GM21381 (cell line): ENCODE measurements around the gene RHBDL3.
"Not testable (repeated sequence)": the region's sequence is repeated elsewhere in the genome, so short reads cannot be mapped to it uniquely, and the experiment has no call there.

Source experiments
- ATAC-seq: cut with Tn5 transposase; IDR thresholded peaks from one replicate; pipeline ENCODE4 v1.9.1; 2021; ENCODE audit warnings: mild to moderate bottlenecking, moderate library complexity; ENCODE audit not compliant: unreplicated experiment

Gene RHBDL3

GRCh38 chr17:32265192-32265923 is at the start of gene RHBDL3:
TSS of gene RHBDL3 (plus strand) at chr17:32265832. CDS start at chr17:32266190, 358 bp downstream.
- ATAC-seq, result no peak

- ATAC-seq, result no peak
Measured at GRCh38 chr17:32222621-32223020, 43.0 kb upstream of the RHBDL3 start.

DNA sequence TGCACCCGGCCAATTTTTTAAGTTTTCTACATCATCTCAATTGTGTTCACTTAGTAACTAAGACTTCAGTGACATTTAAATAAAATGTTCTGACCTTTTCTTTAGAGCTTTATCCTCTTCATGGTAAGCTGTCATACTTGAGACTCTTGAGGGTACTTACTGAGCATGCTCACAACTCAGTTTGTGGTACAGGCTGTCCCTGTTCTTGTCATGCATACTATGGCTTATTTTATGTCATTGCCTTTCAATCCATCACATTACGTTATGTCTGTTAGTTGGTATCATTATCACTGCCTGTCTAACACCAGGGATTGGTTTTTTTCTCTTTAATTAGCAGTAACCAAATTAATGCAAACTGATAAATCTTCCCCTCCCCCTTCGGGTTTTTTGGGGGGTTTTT is 41.9 kb upstream of the RHBDL3 start:
- ATAC-seq, result no peak

DNA sequence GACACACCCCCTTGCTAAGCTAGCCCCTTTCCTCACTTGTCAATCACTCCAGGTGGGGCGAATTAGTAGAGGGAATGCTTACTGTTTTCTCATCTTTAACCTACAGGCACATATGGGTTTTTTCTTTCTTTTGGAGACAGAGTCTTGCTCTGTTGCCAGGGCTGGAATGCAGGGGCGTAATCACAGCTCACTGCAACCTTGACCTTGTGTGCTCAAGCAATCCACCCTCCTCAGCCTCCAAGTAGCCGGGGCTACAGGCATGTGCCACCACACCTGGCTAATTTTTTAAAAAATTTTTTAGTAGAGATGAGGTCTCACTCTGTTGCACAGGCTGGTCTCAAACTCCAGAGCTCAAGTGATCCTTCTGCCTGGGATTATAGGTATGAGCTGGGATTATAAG is 38.7 kb upstream of the RHBDL3 start:
- ATAC-seq, result no peak

DNA sequence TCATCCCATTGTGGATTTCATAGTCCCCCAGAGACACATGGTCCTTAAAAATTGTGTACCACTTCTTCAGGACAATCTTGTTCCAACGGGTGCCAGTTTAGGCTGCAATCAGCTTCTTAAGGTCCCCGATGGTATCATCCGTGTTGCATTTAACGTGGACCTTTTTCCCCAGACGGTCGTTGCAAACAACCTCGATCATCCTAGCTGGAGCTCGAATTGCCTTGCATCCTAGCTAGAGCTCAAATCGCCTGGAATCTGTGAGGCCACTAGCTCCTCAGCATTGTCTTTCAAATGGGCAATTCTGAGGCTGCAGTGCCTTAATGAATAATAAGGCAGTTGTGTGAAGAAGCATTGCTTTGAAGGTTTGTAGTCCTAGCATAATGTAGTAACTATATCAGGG is 37.7 kb upstream of the RHBDL3 start:
- no peak for ATAC-seq

- ATAC-seq, result no peak
Measured at GRCh38 chr17:32235588-32235987, 30.0 kb upstream of the RHBDL3 start.

DNA sequence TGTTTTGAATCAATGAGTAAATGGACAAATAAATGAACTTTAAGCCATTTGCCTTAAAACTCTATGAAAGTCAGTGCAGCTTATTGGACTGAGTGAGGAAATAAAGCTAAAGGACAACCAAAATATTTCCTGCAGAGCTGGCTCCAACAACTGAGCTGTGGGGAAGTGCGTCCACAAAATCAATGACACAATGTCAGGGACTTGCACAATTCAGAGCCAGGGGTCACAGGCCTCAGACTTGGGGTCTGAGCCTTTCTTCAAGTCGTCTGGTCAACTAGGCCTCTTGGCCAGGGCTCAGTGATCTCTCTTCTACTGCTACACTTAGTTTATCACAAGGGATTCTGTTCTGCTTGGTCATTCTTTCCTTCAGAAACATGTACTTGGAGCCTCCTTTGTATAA is 26.2 kb upstream of the RHBDL3 start:
- no peak for ATAC-seq

DNA sequence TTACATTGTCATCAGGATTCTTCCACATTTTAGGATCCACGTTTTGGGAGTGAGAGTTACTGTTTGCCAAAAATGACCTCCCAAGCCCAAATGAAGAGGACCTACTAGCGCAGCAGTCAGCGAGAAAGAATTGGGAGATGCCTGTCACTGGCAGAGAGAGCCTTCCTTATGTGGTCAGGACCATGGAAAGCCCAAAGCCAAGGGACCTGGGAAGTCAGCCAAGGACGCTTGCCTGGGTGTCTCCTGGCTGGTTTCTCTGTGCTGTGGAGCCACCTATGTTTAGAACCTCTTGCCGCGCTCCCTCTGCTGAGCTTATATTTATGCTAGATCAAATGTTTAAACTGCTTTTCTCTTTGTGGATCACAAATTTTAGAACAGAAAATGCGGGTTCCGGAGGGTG is 24.9 kb upstream of the RHBDL3 start:
- no peak for ATAC-seq

DNA sequence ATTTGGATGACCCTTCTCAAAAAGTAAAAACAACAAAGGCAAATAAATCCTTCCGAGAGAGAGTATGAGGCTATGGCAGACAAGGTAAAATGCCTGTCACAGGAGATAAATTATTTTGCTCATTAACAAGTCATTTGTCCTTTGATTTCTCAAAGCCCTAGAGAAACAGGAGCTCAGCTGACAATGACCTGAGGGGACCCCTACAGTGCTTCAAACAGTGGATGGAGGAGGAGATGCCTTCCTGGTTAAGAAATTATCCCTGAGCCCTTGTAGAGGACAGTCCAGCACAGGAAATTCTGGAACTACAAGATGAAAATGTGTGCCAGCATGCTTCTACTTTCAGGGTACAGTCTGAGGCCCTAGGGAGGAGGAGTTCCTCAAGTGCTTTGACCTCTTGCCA is 24.0 kb upstream of the RHBDL3 start:
- ATAC-seq, result no peak

DNA sequence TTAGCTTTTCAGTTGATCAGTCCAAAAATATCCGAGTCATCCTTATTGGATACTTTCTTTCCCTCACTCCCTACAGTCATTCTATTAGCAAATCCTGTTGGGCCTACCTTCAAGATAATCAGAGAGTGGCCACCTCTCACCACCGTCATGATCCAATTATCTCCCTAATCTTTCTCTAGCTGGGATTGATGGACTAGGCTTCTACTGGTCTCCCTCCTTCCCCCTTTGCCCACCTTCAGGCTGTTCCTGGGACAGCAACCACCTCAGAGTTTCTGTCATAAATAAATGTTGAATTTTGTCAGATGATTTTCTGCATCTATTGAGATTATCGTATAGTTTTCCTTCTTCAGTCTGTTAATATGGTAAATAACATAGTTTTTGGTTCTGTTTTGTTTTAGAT is 16.2 kb upstream of the RHBDL3 start:
- ATAC-seq, result no peak

- ATAC-seq, result no peak
Measured at GRCh38 chr17:32253117-32253611, 12.5 kb upstream of the RHBDL3 start.

- ATAC-seq, result no peak
Measured at GRCh38 chr17:32256012-32256700, 9.5 kb upstream of the RHBDL3 start.

DNA sequence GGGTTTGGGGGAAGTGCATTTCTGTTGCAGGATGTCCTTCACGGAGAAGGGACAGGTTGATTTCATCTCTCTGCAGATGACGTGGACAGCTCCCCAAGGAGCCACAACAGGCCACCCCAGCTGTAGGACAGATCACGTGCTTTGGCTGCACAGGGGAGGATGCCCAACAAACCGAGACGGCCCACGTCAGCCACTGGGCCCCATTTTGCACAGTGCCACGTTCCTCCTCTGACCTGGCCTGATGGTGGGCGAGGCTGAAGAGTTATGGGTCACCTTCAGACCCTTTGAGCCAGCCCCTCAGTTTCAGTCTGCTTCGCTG is 9.0 kb upstream of the RHBDL3 start:
- ATAC-seq, result no peak

DNA sequence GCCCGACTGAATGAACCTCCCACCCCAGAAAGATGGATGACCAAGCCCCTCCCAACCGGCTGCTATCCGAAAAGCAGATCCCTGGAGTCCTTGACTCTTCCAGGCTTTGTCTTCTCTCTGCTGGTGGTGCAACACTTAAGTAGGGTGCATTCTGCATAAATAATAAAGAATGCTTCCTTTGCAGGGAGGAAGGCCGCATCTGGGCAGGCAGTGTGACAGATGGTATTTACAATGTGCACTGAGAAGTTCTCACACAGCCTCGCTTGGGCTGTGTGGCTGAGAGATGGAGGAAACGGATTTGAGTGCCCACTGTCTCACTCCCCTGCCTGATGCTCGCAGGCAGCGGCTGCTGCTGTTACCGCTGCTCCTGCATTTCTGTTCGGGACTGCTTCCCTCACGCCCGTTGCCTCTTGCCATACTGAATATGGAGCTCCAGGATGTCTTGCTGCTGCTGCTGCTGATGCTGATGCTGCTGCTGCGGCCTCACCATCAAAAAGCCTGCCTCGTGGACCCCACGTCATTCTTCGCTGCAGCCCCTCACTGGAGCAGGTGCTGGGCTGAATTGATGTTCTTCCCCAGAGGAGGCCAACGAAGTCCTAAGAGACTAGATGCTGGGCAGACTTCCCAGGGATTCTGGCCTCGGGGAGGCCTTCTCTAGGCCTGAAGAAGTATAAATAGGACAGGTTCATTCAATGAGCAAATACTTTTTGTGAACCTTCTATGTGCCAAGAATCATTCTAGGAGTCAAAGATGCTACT is 7.1 kb upstream of the RHBDL3 start:
- no peak for ATAC-seq

GRCh38 chr17:32259586-32259985 is 6.0 kb upstream of the RHBDL3 start:
- ATAC-seq, result no peak

- ATAC-seq, result no peak
Measured at GRCh38 chr17:32261417-32261736, 4.3 kb upstream of the RHBDL3 start.

DNA sequence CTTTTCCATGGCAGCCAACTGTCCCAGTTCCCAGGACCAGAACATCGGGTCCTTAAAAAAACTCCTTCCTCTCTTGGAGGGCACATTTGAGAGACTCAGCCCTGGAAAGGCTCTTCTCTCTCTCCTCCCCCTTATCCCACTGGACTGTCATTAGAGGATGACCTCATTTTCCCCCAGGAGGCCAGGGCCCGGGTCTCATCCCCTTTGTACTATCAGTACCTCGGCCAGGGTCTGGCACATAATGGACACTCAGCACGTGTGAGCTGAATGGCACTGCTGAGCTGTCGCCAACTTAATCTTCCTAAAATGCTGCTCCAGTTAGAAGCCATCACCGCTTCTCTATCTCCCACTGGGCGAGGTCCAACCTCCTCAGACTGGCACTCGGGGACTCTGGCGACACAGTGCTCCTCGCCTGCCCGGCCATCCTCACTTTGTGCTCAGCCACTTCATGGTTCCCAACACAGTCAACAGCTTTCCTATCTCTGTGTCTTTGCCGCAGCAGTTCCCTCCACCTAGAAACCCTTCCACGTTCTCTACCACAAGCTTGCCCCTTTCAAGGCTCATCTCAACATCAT is 3.6 kb upstream of the RHBDL3 start:
- ATAC-seq, result no peak

GRCh38 chr17:32263515-32263914 is 2.1 kb upstream of the RHBDL3 start:
- ATAC-seq, result not testable (repeated sequence)

GRCh38 chr17:32264140-32264799 is 1.4 kb upstream of the RHBDL3 start:
- no peak for ATAC-seq

- ATAC-seq, result no peak
Measured at GRCh38 chr17:32264823-32265191, 825 bp upstream of the RHBDL3 start.

DNA sequence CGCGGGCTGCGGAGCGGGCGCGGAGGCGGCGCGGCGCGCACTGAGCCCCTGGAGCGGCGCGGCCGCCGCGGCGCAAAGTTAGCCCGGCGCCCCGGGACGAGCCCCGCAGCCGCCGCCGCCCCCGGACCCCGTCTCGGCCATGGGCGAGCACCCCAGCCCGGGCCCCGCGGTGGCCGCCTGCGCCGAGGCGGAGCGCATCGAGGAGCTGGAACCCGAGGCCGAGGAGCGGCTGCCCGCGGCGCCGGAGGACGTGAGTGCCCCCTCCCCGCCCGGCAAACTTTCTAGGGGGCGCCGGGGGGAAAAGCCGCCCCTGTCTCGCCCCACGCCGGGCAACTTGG is 388 bp downstream of the RHBDL3 start:
- no peak for ATAC-seq
